Measurements from ENCODE around the gene USP47. TPM values are rescaled to one million over a fixed set of nuclear protein-coding genes. Genes with fewer than 3 reads are reported as not detected.
A peak's percentile ranks its signal among the peaks of the same experiment; 100 is the strongest.
"Not testable (repeated sequence)": the region's sequence is repeated elsewhere in the genome, so short reads cannot be mapped to it uniquely, and the experiment has no call there.

Gene USP47
- total RNA-seq, 1 experiment from 2014 or later, result 36.0 TPM

DNA sequence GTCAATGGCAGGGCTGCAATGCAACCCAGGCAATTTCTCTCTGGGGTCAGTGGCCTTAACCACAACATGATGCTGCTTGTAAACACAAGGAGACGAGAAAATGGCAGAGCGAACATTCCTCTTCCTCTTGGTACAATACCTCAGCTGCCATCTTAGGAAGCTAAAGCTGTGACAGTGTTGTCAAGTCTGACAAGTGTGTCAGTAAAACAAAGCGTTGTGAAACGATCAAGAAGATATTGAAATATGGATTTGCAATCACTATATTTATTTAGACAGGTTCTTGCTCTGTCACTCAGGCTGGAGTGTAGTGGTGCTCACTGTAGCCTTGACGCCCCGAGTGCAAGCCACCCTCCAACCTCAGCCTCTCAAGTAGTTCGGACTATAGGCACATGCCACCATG is 14.5 kb upstream of the USP47 start:
- no peak for DNase-seq (ENCODE audit: low spot score)

DNA sequence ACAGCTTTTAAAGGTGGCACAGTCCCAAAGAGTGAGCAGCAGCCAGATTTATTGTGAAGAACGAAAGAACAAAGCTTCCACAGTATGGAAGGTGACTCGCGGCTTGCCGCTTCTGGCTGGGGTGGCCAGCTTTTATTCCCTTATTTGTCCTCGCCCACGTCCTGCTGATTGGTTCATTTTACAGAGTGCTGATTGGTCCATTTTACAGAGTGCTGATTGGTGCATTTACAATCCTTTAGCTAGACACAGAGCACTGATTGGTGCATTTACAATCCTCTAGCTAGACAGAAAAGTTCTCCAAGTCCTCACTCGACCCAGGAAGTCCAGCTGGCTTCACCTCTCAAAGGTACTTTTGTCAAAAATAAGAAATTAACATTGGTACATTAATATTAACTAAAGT is 10.4 kb upstream of the USP47 start:
- not testable (repeated sequence) for DNase-seq (ENCODE audit: low spot score)

DNA sequence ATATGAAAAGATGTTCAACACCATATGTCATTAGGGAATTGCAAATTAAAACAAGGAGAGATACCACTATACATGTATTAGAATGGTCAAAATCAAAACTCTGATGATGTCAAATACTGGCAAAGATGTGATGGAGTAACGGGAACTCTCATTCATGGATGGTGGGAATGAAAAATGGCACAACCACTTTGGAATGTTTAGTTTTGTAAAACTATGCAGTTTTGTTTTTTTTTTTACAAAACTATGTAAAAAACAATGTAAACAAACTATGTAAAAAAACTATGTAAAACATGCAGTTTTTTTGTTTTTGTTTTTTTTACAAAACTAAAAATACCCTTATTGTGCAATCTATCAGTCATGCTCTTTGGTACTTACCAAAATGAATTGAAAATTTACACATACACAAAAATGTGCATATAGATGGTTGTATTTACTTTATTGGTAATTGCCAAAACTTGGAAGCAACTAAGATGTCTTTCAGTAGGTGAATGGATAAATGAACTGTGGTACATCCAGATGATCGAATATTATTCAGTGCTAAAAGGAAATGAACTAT is 5.0 kb upstream of the USP47 start:
- DNase-seq (ENCODE audit: low spot score), result no peak

DNA sequence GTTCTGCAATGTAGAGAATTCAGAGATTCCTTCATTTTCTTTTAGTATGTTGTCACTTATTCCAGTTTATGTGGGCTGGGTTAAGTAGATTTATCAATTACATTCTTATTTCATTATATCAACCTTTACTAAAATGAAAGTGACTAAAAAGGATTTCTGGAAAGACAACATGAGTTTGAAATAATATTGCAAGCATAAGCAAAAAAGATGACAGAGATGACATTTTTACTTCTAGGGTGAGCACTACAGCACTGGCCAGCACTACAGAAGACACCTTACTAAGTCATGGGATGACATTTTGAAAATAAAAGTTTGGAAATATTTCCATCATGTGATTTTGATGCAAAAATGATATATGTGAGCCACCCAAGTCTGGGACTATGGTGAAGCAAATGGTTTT is 2.1 kb upstream of the USP47 start:
- no peak for DNase-seq (ENCODE audit: low spot score)

DNA sequence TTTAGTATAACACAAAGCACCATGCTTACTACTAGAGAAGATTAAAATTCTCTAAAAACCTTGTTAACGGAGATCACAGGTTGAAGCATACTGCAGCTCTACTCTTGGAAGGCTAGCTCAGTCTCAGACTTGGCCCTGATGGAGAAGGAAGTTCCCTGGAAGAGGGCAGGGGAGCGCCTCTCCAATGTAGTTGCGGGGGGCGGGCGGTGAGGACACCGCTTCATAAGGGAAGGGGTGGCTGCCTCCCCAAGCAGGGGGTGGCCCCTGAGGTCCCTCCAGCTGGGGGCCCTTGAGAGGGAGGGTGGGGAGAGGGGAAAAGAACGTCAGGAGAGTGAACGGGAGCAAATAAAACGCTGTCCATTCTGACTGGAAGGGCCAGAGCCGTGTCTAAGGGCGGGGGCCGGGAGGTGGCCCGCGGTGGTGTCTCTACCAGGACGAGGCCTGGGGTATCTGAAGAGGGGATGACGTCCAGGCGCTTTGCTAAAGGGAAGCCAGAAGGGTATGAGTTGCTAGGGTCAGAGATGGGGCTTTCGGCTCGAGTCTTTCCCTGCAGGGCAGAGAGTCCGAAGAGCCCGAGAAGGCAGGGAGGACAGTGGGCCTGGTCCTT is 553 bp upstream of the USP47 start:
- DNase-seq (ENCODE audit: low spot score), result peak; percentile 30

DNA sequence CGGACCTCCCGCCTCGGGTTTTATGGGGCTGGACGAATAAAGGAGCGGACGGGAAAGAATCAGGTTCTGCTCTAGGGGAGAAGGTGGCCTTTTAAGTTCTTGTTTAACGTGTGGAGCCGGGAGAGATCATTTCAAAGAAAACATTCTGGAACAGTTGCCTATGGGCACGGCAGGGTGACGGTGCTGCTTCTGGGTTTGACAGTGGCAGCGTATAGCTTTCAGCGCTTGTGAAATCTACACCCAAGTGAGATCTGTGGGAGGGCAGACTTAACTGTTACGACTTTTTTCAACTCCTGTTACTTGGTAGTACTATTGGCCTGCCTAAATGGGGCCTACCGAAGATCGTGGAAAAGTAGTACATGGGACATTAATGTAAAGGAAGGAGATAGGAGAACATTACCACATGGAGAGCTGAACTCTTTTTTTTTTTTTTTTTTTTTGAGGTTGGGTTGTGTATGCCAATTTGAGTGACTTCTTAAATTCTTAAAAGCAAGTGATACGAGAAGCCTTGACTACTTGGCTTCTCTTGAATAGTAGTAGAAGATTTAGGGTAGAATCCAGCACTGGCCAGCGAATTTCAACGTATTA is 743 bp downstream of the USP47 start:
- peak; percentile 82 for DNase-seq (ENCODE audit: low spot score)

DNA sequence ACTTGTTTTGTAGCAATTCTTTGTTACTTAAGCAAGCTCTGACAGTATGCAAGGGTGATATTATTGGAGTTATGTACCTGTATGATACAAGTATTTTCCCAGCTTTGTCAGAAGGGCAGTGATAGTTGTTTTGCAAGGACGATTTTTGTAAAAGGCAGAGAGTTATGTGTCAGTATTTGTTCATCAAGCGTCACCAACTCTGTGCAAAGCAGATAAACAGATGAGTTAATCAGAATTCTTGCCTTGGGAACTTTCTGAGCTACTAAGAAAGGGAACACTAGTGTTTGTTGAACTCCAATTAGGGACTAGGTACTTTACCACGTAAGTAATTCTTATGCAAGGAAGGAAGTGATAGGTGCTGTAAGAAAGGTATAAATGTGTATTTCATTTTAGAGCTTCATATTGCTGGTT is 1.4 kb downstream of the USP47 start:
- DNase-seq (ENCODE audit: low spot score), result peak; percentile 47

DNA sequence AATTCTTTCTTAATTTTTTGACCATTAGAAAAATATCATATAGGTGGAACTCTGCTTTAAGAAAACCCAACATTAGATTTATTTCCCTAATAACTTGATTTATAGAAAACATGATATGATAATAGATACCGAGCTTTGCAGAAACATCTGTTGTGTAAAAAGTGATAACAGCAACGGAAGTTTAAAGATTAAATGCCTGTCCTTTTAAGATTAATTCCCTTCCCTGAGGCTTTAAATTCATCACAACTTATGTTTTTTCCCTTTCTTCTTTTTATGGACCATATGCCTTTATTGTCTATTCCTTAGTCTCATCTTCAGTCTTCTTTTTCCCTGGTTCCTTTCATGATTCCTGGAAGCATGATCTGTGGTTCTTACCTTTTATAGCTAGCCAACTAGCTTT is 1.9 kb downstream of the USP47 start:
- no peak for DNase-seq (ENCODE audit: low spot score)

DNA sequence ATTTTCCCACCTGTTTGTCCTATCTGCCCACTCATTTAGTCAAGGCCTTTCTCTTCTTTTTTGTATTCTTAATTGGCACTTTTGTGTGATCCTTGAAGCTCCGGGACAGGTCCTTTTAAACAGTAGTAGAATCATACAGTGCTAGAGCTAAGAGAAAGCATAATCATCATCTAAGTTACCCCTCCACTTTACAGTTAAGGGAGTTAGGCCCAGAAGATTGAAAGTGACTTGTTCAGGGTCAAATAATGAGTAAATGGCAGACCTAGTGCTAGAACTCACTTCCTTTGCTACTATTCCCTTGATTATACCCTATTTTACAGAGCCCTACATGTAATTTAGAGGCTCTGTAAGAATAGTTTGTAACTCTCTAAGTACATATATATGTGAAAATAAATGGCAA is 2.5 kb downstream of the USP47 start:
- DNase-seq (ENCODE audit: low spot score), result no peak

DNA sequence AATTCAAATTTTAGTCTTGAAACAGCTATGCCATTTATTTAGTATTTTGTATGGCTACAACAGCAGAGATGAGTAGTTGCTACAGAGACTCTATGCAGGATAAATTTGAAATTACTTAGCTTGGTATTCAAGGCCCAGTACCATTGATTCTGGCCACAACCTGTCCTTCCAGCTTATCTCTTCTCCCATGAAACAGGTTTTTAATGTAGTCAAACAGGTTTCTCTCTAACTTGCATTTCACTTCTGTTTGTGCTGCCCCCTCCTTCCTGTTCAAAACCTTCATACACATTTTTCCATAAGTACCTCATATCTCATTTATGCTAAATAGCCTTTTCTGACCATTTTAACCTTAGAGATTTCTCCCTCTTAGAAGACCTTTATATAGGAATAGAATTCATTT is 3.3 kb downstream of the USP47 start:
- no peak for DNase-seq (ENCODE audit: low spot score)

DNA sequence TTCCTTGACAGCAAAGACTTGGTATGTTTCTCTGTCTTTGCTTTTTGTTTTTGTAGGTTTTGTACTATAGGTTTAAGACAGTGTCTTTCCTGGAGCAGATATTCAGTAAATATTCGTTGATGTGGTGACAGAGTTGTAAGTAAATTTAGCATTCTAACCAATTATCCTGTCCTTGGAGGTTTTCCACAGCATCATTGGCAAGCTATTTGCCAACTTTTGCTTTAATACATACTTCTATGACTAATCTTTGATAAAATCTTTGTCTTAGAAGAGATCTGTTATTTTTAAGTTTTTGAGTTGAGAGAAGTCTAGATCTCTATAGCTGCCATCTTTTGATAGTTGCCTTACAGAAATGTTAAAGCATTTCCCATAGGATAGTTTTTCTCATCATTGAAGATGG is 3.8 kb downstream of the USP47 start:
- no peak for DNase-seq (ENCODE audit: low spot score)

DNA sequence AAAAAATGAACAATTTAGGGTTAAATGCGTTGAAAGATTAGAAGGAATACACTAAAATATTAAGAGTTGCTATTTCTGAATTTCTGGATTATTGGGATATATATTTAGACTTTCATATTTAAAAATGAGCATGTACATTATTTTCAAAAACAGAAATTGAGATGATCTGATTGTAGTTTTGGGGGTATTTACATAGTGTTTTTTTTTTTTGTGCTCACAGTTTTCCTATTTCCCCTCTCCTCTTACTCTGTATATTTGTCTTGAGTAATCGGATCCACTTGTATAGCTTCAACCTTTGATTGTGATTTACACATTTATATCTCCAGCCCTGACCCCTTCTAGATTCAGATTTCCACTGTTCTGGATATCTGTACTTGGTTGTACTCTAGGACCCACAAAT is 5.3 kb downstream of the USP47 start:
- no peak for DNase-seq (ENCODE audit: low spot score)

DNA sequence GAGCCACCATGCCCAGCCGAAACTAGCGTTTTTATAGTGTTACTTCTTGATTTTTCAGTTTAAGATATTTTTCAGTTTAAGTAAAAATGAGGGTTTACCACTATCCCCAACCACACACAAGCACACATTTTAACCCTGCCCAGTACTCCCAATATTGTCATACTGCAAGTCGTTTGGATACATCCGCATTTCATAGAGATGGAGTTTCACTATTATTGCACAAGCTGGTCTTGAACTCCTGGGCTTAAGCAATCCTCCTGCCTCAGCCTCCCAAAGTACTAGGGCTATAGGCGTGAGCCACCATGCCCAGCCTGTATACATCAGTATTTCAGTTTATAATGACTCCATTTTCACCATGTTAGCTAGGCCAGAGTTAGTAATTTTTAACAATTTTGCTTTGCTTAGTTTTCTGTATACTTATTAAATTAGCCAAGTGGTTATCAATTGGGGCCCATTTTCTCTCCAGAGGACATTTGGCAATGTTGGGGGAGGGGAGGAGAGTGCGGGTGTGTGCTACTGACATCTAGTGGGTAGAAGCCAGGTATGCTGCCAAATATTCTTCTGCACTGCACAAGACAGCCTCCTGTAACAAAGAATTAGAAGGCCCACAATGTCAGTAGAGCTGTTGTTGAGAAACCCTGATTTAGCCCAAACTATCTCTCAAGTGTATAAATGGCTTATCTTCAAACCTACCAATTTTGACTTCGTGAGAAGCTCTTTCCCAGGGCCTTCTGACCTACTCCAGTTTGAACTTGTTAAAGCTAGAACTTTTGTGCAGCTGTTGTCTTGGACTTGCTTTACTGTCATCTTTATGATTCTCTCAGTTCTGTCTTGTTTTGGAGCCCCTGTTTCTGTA is 7.3 kb downstream of the USP47 start:
- DNase-seq (ENCODE audit: low spot score), result peak; percentile 84

DNA sequence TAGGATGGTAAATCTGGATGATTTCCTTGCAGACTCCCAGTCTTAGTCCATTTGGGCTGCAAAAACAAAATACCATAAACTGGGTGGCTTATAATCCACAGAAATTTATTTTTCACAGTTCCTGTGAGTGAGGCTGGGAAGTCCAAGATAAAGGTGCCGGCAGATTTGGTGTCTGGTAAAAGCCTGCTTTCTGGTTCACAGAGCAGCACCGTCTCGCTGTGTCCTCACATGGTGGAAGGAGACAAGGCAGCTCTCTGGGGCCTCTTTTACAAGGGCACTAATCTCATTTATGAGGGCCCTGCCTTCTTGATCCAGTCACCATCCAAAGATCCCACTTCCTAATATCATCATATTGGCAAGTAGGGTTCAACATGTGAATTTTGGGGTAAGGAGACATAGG is 8.9 kb downstream of the USP47 start:
- no peak for DNase-seq (ENCODE audit: low spot score)

DNA sequence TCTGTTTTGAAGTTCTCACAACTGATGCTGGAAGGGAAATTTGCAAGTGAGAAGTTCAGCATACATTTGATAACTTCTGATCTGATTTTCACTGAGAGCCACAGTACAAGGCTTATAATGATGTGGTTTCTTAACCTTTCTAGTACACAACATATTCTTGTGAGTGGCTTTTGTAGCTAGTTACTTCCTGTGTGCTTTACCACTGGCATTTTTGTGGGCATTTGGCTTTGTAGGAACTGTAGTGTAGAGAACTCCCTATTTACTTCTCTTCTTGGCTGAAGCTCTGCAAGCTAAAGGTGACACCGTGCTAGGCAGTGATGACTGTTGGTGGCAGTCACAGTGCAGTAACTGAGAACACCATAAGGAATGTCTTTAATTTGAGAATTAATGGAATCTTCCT is 14.9 kb downstream of the USP47 start:
- peak; percentile 92 for DNase-seq (ENCODE audit: low spot score)

DNA sequence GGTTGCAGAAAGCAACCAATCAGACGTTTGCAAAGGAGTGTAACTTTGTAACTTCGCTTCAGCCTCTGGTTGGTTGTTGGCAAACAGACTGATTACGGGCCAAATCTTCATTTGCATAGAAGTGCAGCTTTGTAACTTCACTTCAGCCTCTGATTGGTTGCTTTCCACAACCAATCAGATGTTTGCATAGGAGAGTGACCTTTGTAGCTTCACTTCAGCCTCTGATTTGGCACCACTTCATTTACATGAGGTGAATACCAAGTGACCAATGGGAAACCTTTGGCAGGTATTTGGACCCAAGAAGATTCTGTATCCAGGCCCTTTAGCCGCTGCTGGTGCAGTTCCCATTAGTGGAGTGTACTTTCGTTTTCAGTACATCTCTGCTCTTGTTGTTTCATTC is 16.0 kb downstream of the USP47 start:
- DNase-seq (ENCODE audit: low spot score), result peak; percentile 41

DNA sequence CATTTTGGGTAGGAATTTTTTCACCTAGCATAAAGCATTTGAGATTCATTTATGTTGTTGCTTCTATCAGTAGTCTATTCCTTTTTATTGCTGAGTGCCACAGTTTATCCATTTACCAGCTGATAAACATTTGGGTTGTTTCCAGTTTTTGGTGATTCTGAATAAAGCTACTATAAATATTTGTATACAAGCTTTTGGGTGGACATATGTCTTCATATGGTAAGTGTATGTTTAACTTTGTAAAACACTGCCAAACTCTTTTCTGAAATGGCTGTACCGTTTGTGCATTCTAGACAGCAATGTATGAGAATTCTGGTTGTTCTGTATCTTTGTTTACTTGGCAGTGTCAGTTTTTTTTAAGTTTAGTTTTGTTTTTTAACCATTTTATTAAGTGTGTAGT is 16.9 kb downstream of the USP47 start:
- no peak for DNase-seq (ENCODE audit: low spot score)

DNA sequence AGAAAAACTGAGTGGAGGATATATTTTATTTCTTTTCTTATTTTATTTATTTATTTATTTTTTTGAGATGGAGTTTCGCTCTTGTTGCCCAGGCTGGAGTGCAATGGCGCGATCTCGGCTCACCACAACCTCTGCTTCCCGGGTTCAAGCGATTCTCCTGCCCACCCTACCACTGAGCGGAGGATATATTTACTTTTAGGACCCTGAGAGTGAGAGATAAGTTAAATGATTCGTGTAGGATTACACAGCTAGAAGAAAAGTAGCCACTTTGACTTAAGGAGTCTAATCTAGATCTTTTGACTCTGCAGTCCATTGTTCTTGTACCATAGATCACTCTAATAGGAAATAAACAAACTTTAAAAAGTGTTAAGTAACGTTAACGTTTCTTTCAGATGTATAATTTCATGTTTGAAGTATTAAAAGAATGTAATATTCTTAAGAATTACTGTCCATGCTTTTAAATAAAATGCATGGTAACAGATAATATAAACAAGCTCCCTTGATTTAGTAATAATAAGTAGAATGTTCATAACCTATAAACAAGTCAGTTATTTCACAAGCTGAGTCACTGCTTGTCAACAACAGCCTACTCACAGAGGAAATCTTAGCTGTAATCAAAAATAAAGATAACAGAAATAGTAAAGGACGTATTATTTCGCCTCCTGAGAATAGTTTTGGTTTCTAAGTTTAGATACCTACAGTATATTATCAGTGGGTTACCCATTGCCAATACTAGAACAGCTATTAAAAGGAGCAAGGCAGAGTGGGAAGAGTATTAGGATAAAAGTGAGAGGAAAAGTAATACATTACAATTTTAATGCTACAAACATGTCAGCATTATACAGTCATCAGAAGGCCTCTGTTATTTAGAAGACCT is 18.6 kb downstream of the USP47 start:
- peak; percentile 31 for DNase-seq (ENCODE audit: low spot score)

DNA sequence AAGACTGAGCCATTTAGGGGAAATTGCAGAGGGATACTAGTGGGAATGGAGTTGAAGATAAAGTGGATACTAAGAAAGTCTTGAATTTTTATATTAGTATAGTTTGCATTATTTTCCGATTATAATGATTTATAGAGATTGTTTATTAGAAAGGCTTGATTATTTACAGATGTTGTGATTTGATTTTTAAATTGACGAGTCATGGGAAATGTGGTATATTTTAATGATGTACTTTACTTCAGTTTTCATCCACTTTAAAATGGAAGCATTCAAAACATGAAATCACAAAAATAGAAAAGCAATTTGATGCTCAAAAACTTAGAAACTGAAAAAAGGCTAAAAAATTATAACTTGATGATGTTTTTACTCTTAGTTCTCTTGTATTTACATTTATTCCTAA is 21.2 kb downstream of the USP47 start:
- no peak for DNase-seq (ENCODE audit: low spot score)

DNA sequence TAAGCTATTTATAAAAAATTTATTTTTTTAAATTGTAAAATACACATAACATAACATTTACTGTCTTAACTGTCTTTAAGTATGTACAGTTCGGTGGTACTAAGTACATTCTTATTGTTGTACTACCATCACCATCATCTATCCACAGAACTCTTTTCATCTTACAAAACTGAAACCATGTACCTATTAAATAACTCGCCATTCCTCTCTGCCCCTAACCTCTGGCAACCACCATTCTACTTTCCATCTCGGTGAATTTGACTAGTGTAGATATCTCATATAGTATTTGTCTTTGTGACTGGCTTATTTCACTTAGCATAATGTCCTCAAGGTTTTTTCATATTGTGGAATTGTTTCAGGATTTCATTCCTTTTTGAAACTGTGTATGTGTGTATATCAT is 22.6 kb downstream of the USP47 start:
- no peak for DNase-seq (ENCODE audit: low spot score)

DNA sequence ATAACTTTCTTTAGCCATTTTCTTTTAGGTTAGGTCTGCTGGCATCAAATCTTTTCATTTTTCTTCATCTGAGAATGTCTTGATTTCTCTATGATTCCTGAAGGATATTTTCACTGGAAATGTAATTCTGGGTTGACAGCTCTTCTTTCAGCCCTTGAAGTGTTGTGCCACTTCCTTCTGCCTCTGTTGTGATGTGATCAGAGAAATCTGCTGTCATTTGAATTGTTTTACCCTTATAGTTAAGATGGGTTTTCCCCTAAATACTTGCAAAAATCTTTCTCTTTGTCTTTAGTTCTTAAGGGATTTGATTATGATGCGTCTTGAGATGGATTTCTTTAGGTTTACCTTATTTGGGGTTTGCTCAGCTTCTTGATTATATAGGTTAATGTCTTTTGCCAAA is 23.0 kb downstream of the USP47 start:
- no peak for DNase-seq (ENCODE audit: low spot score)

DNA sequence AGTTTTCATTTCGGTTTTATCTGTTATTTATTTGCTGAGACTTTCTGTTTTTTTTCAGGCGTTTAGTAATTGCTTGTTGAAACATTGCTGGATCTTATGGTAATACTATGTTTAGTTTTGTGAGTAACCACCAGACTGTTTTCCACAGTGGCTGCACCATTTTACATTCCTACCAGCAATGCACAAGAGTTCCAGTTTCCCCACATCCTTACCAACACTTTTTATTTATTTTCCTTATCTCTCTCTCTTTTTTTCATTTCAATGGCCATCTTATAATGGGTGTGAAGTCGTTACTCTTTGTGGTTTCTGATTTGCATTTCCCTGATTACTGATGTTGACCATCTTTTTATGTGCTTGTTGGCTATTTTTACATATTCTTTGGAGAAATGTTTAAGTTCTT is 23.7 kb downstream of the USP47 start:
- DNase-seq (ENCODE audit: low spot score), result peak; percentile 46
